Measurements from ENCODE around the gene CIAPIN1. TPM values are rescaled to one million over a fixed set of nuclear protein-coding genes. Genes with fewer than 3 reads are reported as not detected.

The CIAPIN1 gene
- total RNA-seq, 1 experiment from 2014 or later = 68.5 TPM

GRCh38 chr16:57478396-57479204 lies 31.4 kb upstream of the CIAPIN1 start:
- TF ChIP-seq SP1 (IDR thresholded peaks at IDR 0.05; ENCODE audit: low read depth) = no peak
- no peak for TF ChIP-seq POLR2AphosphoS5 (IDR thresholded peaks at IDR 0.05; ENCODE audit: low read depth, low read length)
- TF ChIP-seq SIN3A (IDR thresholded peaks at IDR 0.05; ENCODE audit: low read depth) = no peak
- TF ChIP-seq RAD21 (IDR thresholded peaks at IDR 0.05; ENCODE audit: low read depth) = no peak
- no peak for TF ChIP-seq REST (IDR thresholded peaks at IDR 0.05; ENCODE audit: low read depth)
- no peak for TF ChIP-seq SRF (IDR thresholded peaks at IDR 0.05; ENCODE audit: low read depth)
- TF ChIP-seq EGR1 (IDR thresholded peaks at IDR 0.05; ENCODE audit: low read depth) = no peak
- TF ChIP-seq ZBTB33 (IDR thresholded peaks at IDR 0.05; ENCODE audit: extremely low read depth, insufficient replicate concordance, low read length) = no peak
- no peak for TF ChIP-seq FOSL1 (IDR thresholded peaks at IDR 0.05; ENCODE audit: low read depth)
- TF ChIP-seq TCF7L2 (IDR thresholded peaks at IDR 0.05; ENCODE audit: borderline replicate concordance, extremely low read depth, insufficient read depth, insufficient read length) = no peak
- TF ChIP-seq POLR2A (IDR thresholded peaks at IDR 0.05; ENCODE audit: borderline replicate concordance, extremely low read depth, insufficient read depth, insufficient read length) = no peak
- no peak for TF ChIP-seq ELF1 (IDR thresholded peaks at IDR 0.05; ENCODE audit: borderline replicate concordance, low read depth)
- TF ChIP-seq EZH2phosphoT487 (IDR thresholded peaks at IDR 0.05; ENCODE audit: borderline replicate concordance) = no peak
- TF ChIP-seq EZH2 (IDR thresholded peaks at IDR 0.05) = no peak
- H3K9me3 ChIP-seq (ENCODE audit: control insufficient read depth in 1 of 2, insufficient read depth in 1 of 2, low read depth in 1 of 2, low read length in 2 of 2) = no peaks in the 10 kb centered on the region
- peaks cover 0 to 4% of the 10 kb centered on the region in 2 experiments; a peak in 1 of 4 replicates for H3K36me3 ChIP-seq (ENCODE audit: control insufficient read depth in 1 of 2, insufficient read depth in 2 of 2, low read length in 2 of 2)
- H3K4me1 ChIP-seq (ENCODE audit: control insufficient read depth in 1 of 2, insufficient read depth in 2 of 2, low read length in 2 of 2) = peaks cover 19 to 31% of the 10 kb centered on the region in 2 experiments; a peak in 3 of 4 replicates
- H3K9me2 ChIP-seq (ENCODE audit: insufficient read depth) = no peaks in the 10 kb centered on the region
- H2AFZ ChIP-seq (ENCODE audit: low read depth, low read length, poor library complexity, severe bottlenecking) = no peak overlapping the region
- intact Hi-C loops (cut with micrococcal nuclease) = no loop called here
- H4K20me1 ChIP-seq (ENCODE audit: insufficient read depth) = no peaks in the 10 kb centered on the region
- POLR2A ChIA-PET = no interaction called here
- DNase-seq (ENCODE audit: low read depth, low spot score) (no peak), ATAC-seq (no peak)
- RAD21 ChIA-PET (ENCODE audit: low non-redundant PET in 1 of 2, low total read pairs in 2 of 2, uncharacterized antibody in 2 of 2, unreplicated experiment in 2 of 2) = no interaction called here
- CTCF ChIA-PET = no interaction called here
- H3K4me2 ChIP-seq (ENCODE audit: low read length) = no peak overlapping the region
- no peak overlapping the region for H3K9ac ChIP-seq (ENCODE audit: low read length)
- no peaks in the 10 kb centered on the region for H3K27me3 ChIP-seq (ENCODE audit: insufficient read depth, low read length)
- BruUV-seq (replicated peaks) = no TSS peak
- no peak overlapping the region for H3K27ac ChIP-seq (ENCODE audit: low read depth, low read length)
- H3K79me2 ChIP-seq (ENCODE audit: insufficient read depth, low read length) = no peaks in the 10 kb centered on the region
- H3K4me3 ChIP-seq (replicated peaks in 1 of 2; ENCODE audit: low read depth in 1 of 2, low read length in 2 of 2) = no peak overlapping the region
